Astrocyte (in vitro differentiated cells and primary cell): ENCODE measurements around the gene CDH22. TPM values are rescaled to one million over a fixed set of nuclear protein-coding genes. Genes with fewer than 3 reads are reported as not detected.

ENCODE experiments used
- DNase-seq: peaks from one replicate; pipeline ENCODE4 v3.0.0-alpha.2; 2010; ENCODE audit warnings: low read depth
- FAIRE-seq: peaks from 2 replicates; lab custom pipeline; 2011; peaks lifted over from hg19 to GRCh38; lab: Jason Lieb, UNC
- H2AFZ ChIP-seq: 2 replicates; pipeline ENCODE4 v1.6.0; 2012; ENCODE audit warnings: low read depth, low read length, inconsistent platforms
- H3K27ac ChIP-seq: 2 replicates; pipeline ENCODE4 v1.5.1; 2011; ENCODE audit warnings: low read depth, low read length, inconsistent platforms
- H3K27me3 ChIP-seq: 2 replicates; pipeline ENCODE4 v1.6.0; 2011; ENCODE audit warnings: low read length, inconsistent platforms; ENCODE audit not compliant: insufficient read depth
- H3K36me3 ChIP-seq: 2 replicates; pipeline ENCODE4 v1.5.1; 2011; ENCODE audit warnings: low read length, inconsistent platforms; ENCODE audit not compliant: insufficient read depth
- H3K4me1 ChIP-seq: 2 replicates; pipeline ENCODE4 v1.5.1; 2011; ENCODE audit warnings: low read length, inconsistent platforms; ENCODE audit not compliant: insufficient read depth
- H3K4me2 ChIP-seq: 2 replicates; pipeline ENCODE4 v1.6.0; 2012; ENCODE audit warnings: low read length, inconsistent platforms
- H3K4me3 ChIP-seq: 2 replicates; pipeline ENCODE4 v1.5.1; 2011; ENCODE audit warnings: low read depth, mild to moderate bottlenecking, low read length, inconsistent platforms; ENCODE audit not compliant: insufficient read depth
- H3K79me2 ChIP-seq: 2 replicates; pipeline ENCODE4 v1.6.0; 2012; ENCODE audit warnings: mild to moderate bottlenecking, low read length, inconsistent platforms; ENCODE audit not compliant: insufficient read depth
- H3K9ac ChIP-seq: 2 replicates; pipeline ENCODE4 v1.6.0; 2012; ENCODE audit warnings: mild to moderate bottlenecking, low read length, inconsistent platforms
- H3K9me3 ChIP-seq: 2 replicates; pipeline ENCODE4 v1.5.1; 2012; ENCODE audit warnings: low read depth, mild to moderate bottlenecking, low read length, inconsistent platforms; ENCODE audit not compliant: insufficient read depth
- H4K20me1 ChIP-seq: 2 replicates; pipeline ENCODE4 v1.6.0; 2012; ENCODE audit warnings: low read length, inconsistent platforms; ENCODE audit not compliant: insufficient read depth
- H3K27ac Mint-ChIP-seq: one replicate; pipeline ENCODE4 v1.8.0; 2021; ENCODE audit warnings: mild to moderate bottlenecking, mixed read lengths; ENCODE audit not compliant: unreplicated experiment
- H3K27me3 Mint-ChIP-seq: one replicate; pipeline ENCODE4 v1.8.0; 2021; ENCODE audit warnings: low read depth, mixed read lengths; ENCODE audit not compliant: unreplicated experiment
- H3K36me3 Mint-ChIP-seq: one replicate; pipeline ENCODE4 v1.8.0; 2021; ENCODE audit warnings: low read depth, mixed read lengths; ENCODE audit not compliant: unreplicated experiment
- H3K4me1 Mint-ChIP-seq: one replicate; pipeline ENCODE4 v1.8.0; 2021; ENCODE audit warnings: low read depth, mixed read lengths; ENCODE audit not compliant: unreplicated experiment
- H3K4me3 Mint-ChIP-seq: one replicate; pipeline ENCODE4 v1.8.0; 2021; ENCODE audit warnings: mild to moderate bottlenecking, moderate library complexity, mixed read lengths; ENCODE audit not compliant: unreplicated experiment
- H3K9me3 Mint-ChIP-seq: one replicate; pipeline ENCODE4 v1.8.0; 2021; ENCODE audit warnings: mild to moderate bottlenecking, mixed read lengths; ENCODE audit not compliant: unreplicated experiment
- CTCF ChIP-seq: IDR thresholded peaks from 2 replicates; pipeline ENCODE4 v1.5.1; 2011; ENCODE audit warnings: low read depth, mild to moderate bottlenecking, inconsistent platforms, low read length, moderate library complexity; ENCODE audit not compliant: insufficient read depth
- EZH2 ChIP-seq: IDR thresholded peaks from 2 replicates; pipeline ENCODE4 v1.6.1; 2012; ENCODE audit warnings: mild to moderate bottlenecking, low read length, inconsistent platforms; ENCODE audit not compliant: insufficient read depth
- total RNA-seq: library from RNA; stranded (reverse); gene quantifications from 2 replicates; pipeline ENCODE4 v1.2.1, GENCODE V29; 2021

Gene CDH22
- total RNA-seq, 1 donor from 2014 or later: not detected

- Mint-ChIP-seq H3K27ac (no peak overlapping the region), H3K27me3 (peaks cover 72% of the 10 kb centered on the region)
- H3K4me2 ChIP-seq: no peak overlapping the region
Observed at GRCh38 chr20:46191611-46192010, 116.7 kb downstream of the CDH22 start.

GRCh38 chr20:46191168-46191540 lies 117.1 kb downstream of the CDH22 start:
- no peak overlapping the region for H3K4me3 Mint-ChIP-seq
- Histone ChIP-seq H3K79me2 (no peaks in the 10 kb centered on the region), H3K4me2 (no peak overlapping the region), H3K27me3 (peaks cover 8% of the 10 kb centered on the region), H3K4me1 (no peaks in the 10 kb centered on the region), H3K36me3 (no peaks in the 10 kb centered on the region), H3K9ac (no peak overlapping the region), H3K9me3 (no peaks in the 10 kb centered on the region), H4K20me1 (no peaks in the 10 kb centered on the region), H2AFZ (no peak overlapping the region), H3K4me3 (no peak overlapping the region), H3K27ac (no peak overlapping the region)
- FAIRE-seq (no peak), DNase-seq (no peak)
- peaks cover 77% of the 10 kb centered on the region for H3K27me3 Mint-ChIP-seq
- no peaks in the 10 kb centered on the region for H3K4me1 Mint-ChIP-seq
- TF ChIP-seq CTCF: no peak
- TF ChIP-seq EZH2: no peak
- no peaks in the 10 kb centered on the region for H3K36me3 Mint-ChIP-seq
- peaks cover 12% of the 10 kb centered on the region for H3K9me3 Mint-ChIP-seq
- no peak overlapping the region for H3K27ac Mint-ChIP-seq

More at GRCh38 chr20:46191611-46192010, 116.7 kb downstream of the CDH22 start:
- no peak overlapping the region for H3K27ac ChIP-seq
- H2AFZ ChIP-seq: no peak overlapping the region
- no peak for DNase-seq
- no peaks in the 10 kb centered on the region for H3K79me2 ChIP-seq
- H3K9me3 ChIP-seq: no peaks in the 10 kb centered on the region
- Mint-ChIP-seq H3K4me3 (no peak overlapping the region), H3K9me3 (peaks cover 12% of the 10 kb centered on the region), H3K4me1 (no peaks in the 10 kb centered on the region), H3K36me3 (no peaks in the 10 kb centered on the region)
- no peak overlapping the region for H3K9ac ChIP-seq
- no peak for FAIRE-seq
- no peak overlapping the region for H3K4me3 ChIP-seq
- no peaks in the 10 kb centered on the region for H3K36me3 ChIP-seq
- TF ChIP-seq EZH2: no peak
- no peak for TF ChIP-seq CTCF
- H3K4me1 ChIP-seq: no peaks in the 10 kb centered on the region
- H4K20me1 ChIP-seq: no peaks in the 10 kb centered on the region
- H3K27me3 ChIP-seq: peaks cover 9% of the 10 kb centered on the region

GRCh38 chr20:46190478-46191167 lies 117.7 kb downstream of the CDH22 start:
- Mint-ChIP-seq H3K27me3 (peaks cover 78% of the 10 kb centered on the region), H3K4me3 (no peak overlapping the region), H3K27ac (no peak overlapping the region), H3K4me1 (no peaks in the 10 kb centered on the region), H3K9me3 (peaks cover 12% of the 10 kb centered on the region), H3K36me3 (no peaks in the 10 kb centered on the region)
- Histone ChIP-seq H2AFZ (no peak overlapping the region), H4K20me1 (no peaks in the 10 kb centered on the region), H3K4me3 (no peak overlapping the region), H3K9me3 (no peaks in the 10 kb centered on the region), H3K4me2 (no peak overlapping the region), H3K27ac (no peak overlapping the region), H3K27me3 (peaks cover 8% of the 10 kb centered on the region), H3K9ac (no peak overlapping the region), H3K79me2 (no peaks in the 10 kb centered on the region), H3K4me1 (no peaks in the 10 kb centered on the region), H3K36me3 (no peaks in the 10 kb centered on the region)
- TF ChIP-seq EZH2 (no peak), CTCF (no peak)
- DNase-seq (no peak), FAIRE-seq (no peak)
